ENCODE data around the gene FZD1. TPM values are rescaled to one million over a fixed set of nuclear protein-coding genes. Genes with fewer than 3 reads are reported as not detected.

The FZD1 gene
- total and polyA plus RNA-seq, 2 of the 13 experiments (the other 11 are each of a cell fraction or from before 2014, with no cell fraction given): 0.22 to 0.80 TPM

- TF ChIP-seq SSRP1 (CRISPR knock-in tag; IDR thresholded peaks at IDR 0.05) (no peak), ZNF207 (IDR thresholded peaks at IDR 0.05; ENCODE audit: borderline replicate concordance) (no peak), ATF5 (CRISPR knock-in tag; IDR thresholded peaks at IDR 0.05; ENCODE audit: low read depth) (no peak), ZNF724P (CRISPR knock-in tag; IDR thresholded peaks at IDR 0.05; ENCODE audit: borderline replicate concordance) (no peak), YY1 (IDR thresholded peaks at IDR 0.05; ENCODE audit: insufficient read depth, insufficient replicate concordance, low read depth, low read length) (no peak), FOXA3 (CRISPR knock-in tag; IDR thresholded peaks at IDR 0.05) (no peak), HMGA1 (CRISPR knock-in tag; conservative IDR thresholded peaks at IDR 0.05) (no peak)
Measured at GRCh38 chr7:91230503-91230902, 33.7 kb upstream of the FZD1 start (continued).

GRCh38 chr7:91233212-91233611 lies 31.0 kb upstream of the FZD1 start:
- FAIRE-seq (no peak), ATAC-seq (no peak), DNase-seq (ENCODE audit: low spot score) (no peak)
- Histone ChIP-seq H3K79me2 (ENCODE audit: insufficient read depth, low read length) (no peaks in the 10 kb centered on the region), H2AFZ (ENCODE audit: low read length) (no peak overlapping the region), H3K36me3 (replicated peaks in 1 of 2; ENCODE audit: control insufficient read depth in 1 of 2, insufficient read depth in 2 of 2, low read length in 2 of 2) (no peaks in the 10 kb centered on the region), H3K27me3 (ENCODE audit: control insufficient read depth in 1 of 2, insufficient read depth in 2 of 2, low read length in 2 of 2) (peaks cover 0 to 12% of the 10 kb centered on the region in 2 experiments; a peak in 1 of 5 replicates), H3K4me1 (ENCODE audit: insufficient read depth, low read length) (no peaks in the 10 kb centered on the region), H3K4me2 (ENCODE audit: low read depth, low read length) (no peak overlapping the region), H4K20me1 (ENCODE audit: insufficient read depth, low read length) (no peaks in the 10 kb centered on the region), H3K9ac (ENCODE audit: insufficient read depth, low read depth, low read length) (no peak overlapping the region), H3K27ac (ENCODE audit: extremely low read length, insufficient read depth, low read length) (no peak overlapping the region), H3K4me3 (replicated peaks in 1 of 3; ENCODE audit: insufficient read depth in 1 of 3, low read depth in 2 of 3, low read length in 3 of 3) (no peak overlapping the region), H3K9me3 (ENCODE audit: low read length) (no peaks in the 10 kb centered on the region)
- intact Hi-C loops (cut with micrococcal nuclease; ENCODE audit: unreplicated experiment): no loop called here
- ChIA-PET POLR2A (no interaction called here), CTCF (ENCODE audit: low intra/inter-chr PET ratio, low total read pairs) (no interaction called here)
- in situ Hi-C loops (cut with HindIII; ENCODE audit: extremely low pct_ligation_motif_present, low pct_unique_long_range_greater_than_20kb): no loop called here
- no TSS peak for BruUV-seq (replicated peaks)
- TF ChIP-seq ZFP1 (CRISPR knock-in tag; IDR thresholded peaks at IDR 0.05) (no peak), NR2C2 (CRISPR knock-in tag; IDR thresholded peaks at IDR 0.05; ENCODE audit: borderline replicate concordance) (no peak), MXD4 (CRISPR knock-in tag; IDR thresholded peaks at IDR 0.05) (no peak), ZNF362 (CRISPR knock-in tag; IDR thresholded peaks at IDR 0.05; ENCODE audit: borderline replicate concordance) (no peak), BORCS8-MEF2B (CRISPR knock-in tag; IDR thresholded peaks at IDR 0.05) (no peak), ZNF513 (CRISPR knock-in tag; conservative IDR thresholded peaks at IDR 0.05) (no peak), SIX4 (CRISPR knock-in tag; IDR thresholded peaks at IDR 0.05) (no peak), RFX1 (IDR thresholded peaks at IDR 0.05) (no peak), SATB2 (CRISPR knock-in tag; IDR thresholded peaks at IDR 0.05) (no peak), ZBTB43 (CRISPR knock-in tag; conservative IDR thresholded peaks at IDR 0.05) (no peak), ZNF24 (IDR thresholded peaks at IDR 0.05) (no peak), ZNF782 (CRISPR knock-in tag; IDR thresholded peaks at IDR 0.05; ENCODE audit: borderline replicate concordance) (no peak), TRIM24 (CRISPR knock-in tag; IDR thresholded peaks at IDR 0.05) (no peak)
- 23% methylated on average over 8 of the region's 8 CpGs for WGBS (ENCODE audit: low lambda C conversion rate)
